Esophagus squamous epithelium (tissue), 5 donors: Measurements from ENCODE around the gene SLC7A6. TPM values are rescaled to one million over a fixed set of nuclear protein-coding genes. Genes with fewer than 3 reads are reported as not detected.
A peak's percentile ranks its signal among the peaks of the same experiment; 100 is the strongest.

ENCODE experiments used
- DNase-seq: peaks from one replicate; lab custom pipeline; 2025; lab: John Stamatoyannopoulos, UW
- H3K27ac ChIP-seq, 4 donors: fragments of 200-600 bp; sonication (generic); one replicate each; pipeline ENCODE4 v1.5.1; 2016 to 2019; ENCODE audit warnings: mild to moderate bottlenecking in 1 of 4
- H3K27me3 ChIP-seq, 4 donors: fragments of 200-600 bp; sonication (generic); 1 replicate in 3 of 4; 2 replicates in 1 of 4; pipeline versions ENCODE4 v1.5.1 to v1.6.0; 2017 to 2021; ENCODE audit warnings: antibody characterized with exemption in 1 of 4
- H3K36me3 ChIP-seq, 3 donors: fragments of 200-600 bp; sonication (generic); one replicate each; pipeline ENCODE4 v1.5.1; 2016 to 2019
- H3K4me1 ChIP-seq, 3 donors: fragments of 200-600 bp; sonication (generic); one replicate each; pipeline ENCODE4 v1.5.1; 2017 to 2019
- H3K4me3 ChIP-seq, 4 donors: fragments of 200-600 bp; sonication (generic); 1 replicate in 3 of 4; 2 replicates in 1 of 4; pipeline ENCODE4 v1.5.1; 2016 to 2019; ENCODE audit warnings: mild to moderate bottlenecking in 2 of 4, moderate library complexity in 1 of 4
- H3K9me3 ChIP-seq, 3 donors: fragments of 200-600 bp; sonication (generic); one replicate each; pipeline ENCODE4 v1.5.1; 2016 to 2019
- POLR2A ChIP-seq, 4 donors: fragments of 450-650 bp; IDR thresholded peaks; one replicate each; pipeline ENCODE4 v1.6.1; 2017; ENCODE audit warnings: antibody characterized with exemption in 4 of 4, mild to moderate bottlenecking in 4 of 4, moderate library complexity in 3 of 4
- WGBS, 2 donors: methylation state at CpG; one replicate each; pipeline ENCODE4 v1.1.5; 2018; 5-methylcytosine and 5-hydroxymethylcytosine counted together
- intact Hi-C: fragments of 100-400 bp; cut with DNase I; formaldehyde crosslinking; loops from one replicate; pipeline ENCODE4 v1.15.0; 2022
- total RNA-seq, 4 donors: library from RNA; depleted of rRNA; stranded (reverse); fragments of >200 nt; gene quantifications; one replicate each; pipeline ENCODE4 v1.1.0, GENCODE V29; 2016
- TF ChIP-seq, protein P1 (sequence below), 6 experiments: fragments of 450-650 bp in 4 of 6; fragments of 200-600 bp in 2 of 6; sonication (generic) in 2 of 6; IDR thresholded peaks; one replicate each; pipeline ENCODE4 v1.5.1; 2016 to 2019; ENCODE audit warnings: antibody characterized with exemption in 6 of 6, mild to moderate bottlenecking in 4 of 6, moderate library complexity in 4 of 6
- donor health status: DM: yes; HTN: yes; CAD: no.

SLC7A6 gene
- total RNA-seq, 4 donors from 2014 or later: 5.7 to 28.2 (median 7.9) TPM

GRCh38 chr16:68299571-68300453 lies 35.5 kb downstream of the SLC7A6 start:
- no peak for TF ChIP-seq POLR2A (IDR thresholded peaks at IDR 0.05)
- TF ChIP-seq, protein P1, sequence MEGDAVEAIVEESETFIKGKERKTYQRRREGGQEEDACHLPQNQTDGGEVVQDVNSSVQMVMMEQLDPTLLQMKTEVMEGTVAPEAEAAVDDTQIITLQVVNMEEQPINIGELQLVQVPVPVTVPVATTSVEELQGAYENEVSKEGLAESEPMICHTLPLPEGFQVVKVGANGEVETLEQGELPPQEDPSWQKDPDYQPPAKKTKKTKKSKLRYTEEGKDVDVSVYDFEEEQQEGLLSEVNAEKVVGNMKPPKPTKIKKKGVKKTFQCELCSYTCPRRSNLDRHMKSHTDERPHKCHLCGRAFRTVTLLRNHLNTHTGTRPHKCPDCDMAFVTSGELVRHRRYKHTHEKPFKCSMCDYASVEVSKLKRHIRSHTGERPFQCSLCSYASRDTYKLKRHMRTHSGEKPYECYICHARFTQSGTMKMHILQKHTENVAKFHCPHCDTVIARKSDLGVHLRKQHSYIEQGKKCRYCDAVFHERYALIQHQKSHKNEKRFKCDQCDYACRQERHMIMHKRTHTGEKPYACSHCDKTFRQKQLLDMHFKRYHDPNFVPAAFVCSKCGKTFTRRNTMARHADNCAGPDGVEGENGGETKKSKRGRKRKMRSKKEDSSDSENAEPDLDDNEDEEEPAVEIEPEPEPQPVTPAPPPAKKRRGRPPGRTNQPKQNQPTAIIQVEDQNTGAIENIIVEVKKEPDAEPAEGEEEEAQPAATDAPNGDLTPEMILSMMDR (IDR thresholded peaks at IDR 0.05): no peak
- Histone ChIP-seq H3K27ac (peak overlapping the region; percentile 49 to 70 (median 67)), H3K9me3 (no peaks in the 10 kb centered on the region), H3K27me3 (no peaks in the 10 kb centered on the region), H3K4me1 (peaks cover 0 to 30% (median 27%) of the 10 kb centered on the region in 3 donors), H3K36me3 (peaks cover 14 to 100% (median 51%) of the 10 kb centered on the region in 3 donors), H3K4me3 (no peak overlapping the region)
- 52 to 55% methylated on average over 11 of the region's 11 CpGs for WGBS, 2 donors
- intact Hi-C loops: loop anchor here (10.0 kb wide), 1 partner anchor 55 kb away; no protein-coding TSS in a partner anchor
- no peak for DNase-seq

DNA sequence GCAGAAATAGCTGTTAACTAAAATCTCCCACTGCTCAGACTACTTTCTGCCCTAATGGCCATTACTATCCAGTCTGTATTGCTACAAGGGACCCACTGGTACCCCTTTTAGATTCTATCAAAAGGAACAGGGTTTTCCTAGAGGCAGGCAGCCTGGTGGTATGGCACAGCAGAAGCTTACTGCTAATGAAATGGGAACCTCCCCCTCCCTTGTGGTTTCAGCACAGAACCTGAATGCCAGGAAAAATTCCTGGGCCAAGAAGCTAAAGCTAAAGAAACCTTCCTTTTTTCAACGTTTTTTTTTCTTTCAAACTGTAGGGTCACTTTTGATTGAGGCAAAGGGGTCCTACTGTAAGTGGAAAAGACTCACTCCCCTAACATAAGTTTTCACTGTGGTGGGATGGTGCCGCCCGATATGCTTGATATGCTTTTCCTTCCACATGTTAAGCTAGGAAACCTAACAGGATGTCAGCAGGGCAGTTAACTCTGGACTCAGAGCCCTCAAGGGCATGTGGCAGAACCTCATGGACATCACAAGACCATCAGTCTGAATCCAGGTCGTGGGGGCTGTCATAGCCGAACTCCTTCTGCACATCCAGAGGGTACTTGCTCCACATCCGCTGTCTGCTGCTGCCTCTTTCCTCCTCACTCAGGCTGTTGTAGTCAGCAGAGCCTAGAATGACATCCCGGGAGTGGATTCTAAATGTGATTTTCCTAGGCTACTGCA lies 36.6 kb downstream of the SLC7A6 start:
- no peaks in the 10 kb centered on the region for H3K27me3 ChIP-seq
- WGBS, 2 donors: 71 to 75% methylated on average over 4 to 7 of the region's 7 CpGs
- H3K27ac ChIP-seq: peak overlapping the region in 1 of 4 donors; percentile 69
- no peak overlapping the region for H3K4me3 ChIP-seq
- peaks cover 14 to 100% (median 55%) of the 10 kb centered on the region in 3 donors for H3K36me3 ChIP-seq
- TF ChIP-seq, protein P1 (IDR thresholded peaks at IDR 0.05): no peak
- TF ChIP-seq POLR2A (IDR thresholded peaks at IDR 0.05): no peak
- peaks cover 0 to 30% (median 27%) of the 10 kb centered on the region in 3 donors for H3K4me1 ChIP-seq
- H3K9me3 ChIP-seq: no peaks in the 10 kb centered on the region
- DNase-seq: no peak
- intact Hi-C loops: no loop called here

- H3K4me3 ChIP-seq: no peak overlapping the region
- no peak overlapping the region for H3K27ac ChIP-seq
- intact Hi-C loops: no loop called here
- peaks cover 0 to 78% (median 32%) of the 10 kb centered on the region in 3 donors for H3K36me3 ChIP-seq
- H3K4me1 ChIP-seq: peaks cover 14 to 32% (median 18%) of the 10 kb centered on the region in 3 donors
- TF ChIP-seq, protein P1 (IDR thresholded peaks at IDR 0.05): no peak
- no peak for TF ChIP-seq POLR2A (IDR thresholded peaks at IDR 0.05)
- WGBS, 2 donors: 93 to 94% methylated on average over 3 of the region's 3 CpGs
- no peaks in the 10 kb centered on the region for H3K27me3 ChIP-seq
- no peaks in the 10 kb centered on the region for H3K9me3 ChIP-seq
- no peak for DNase-seq
These were observed 42.3 kb downstream of the SLC7A6 start for GRCh38 chr16:68306633-68307032.

DNA sequence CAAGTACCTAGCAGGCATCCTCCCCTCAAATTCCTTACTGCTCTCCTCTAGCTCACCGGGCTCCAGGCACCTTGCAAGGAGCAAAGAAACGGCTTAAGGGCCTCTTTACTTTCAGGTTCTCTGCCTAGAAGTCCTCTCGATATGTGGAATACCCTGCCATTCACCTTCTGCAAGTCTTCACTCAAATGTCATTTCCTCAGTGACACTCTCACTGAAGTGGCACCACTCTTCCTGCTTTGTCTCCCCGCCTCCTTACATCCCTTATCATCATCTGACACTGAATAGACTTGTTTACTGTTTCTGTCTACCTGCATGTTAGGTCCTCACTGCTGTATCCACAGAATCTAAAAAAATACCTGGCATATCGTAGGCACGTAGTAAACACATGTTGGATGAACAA lies 45.5 kb downstream of the SLC7A6 start:
- intact Hi-C loops: loop anchor here (10.0 kb wide), 1 partner anchor 55 kb away; no protein-coding TSS in a partner anchor
- peaks cover 16 to 50% (median 28%) of the 10 kb centered on the region in 3 donors for H3K4me1 ChIP-seq
- 35 to 37% methylated on average over 6 of the region's 6 CpGs for WGBS, 2 donors
- H3K36me3 ChIP-seq: peaks cover 0 to 49% (median 15%) of the 10 kb centered on the region in 3 donors
- H3K27ac ChIP-seq: peak overlapping the region; percentile 81 to 89 (median 87)
- no peaks in the 10 kb centered on the region for H3K9me3 ChIP-seq
- peak overlapping the region; percentile 67 to 98 (median 78) for H3K4me3 ChIP-seq
- no peaks in the 10 kb centered on the region for H3K27me3 ChIP-seq
- no peak for DNase-seq
- TF ChIP-seq POLR2A (IDR thresholded peaks at IDR 0.05): no peak
- TF ChIP-seq, protein P1 (IDR thresholded peaks at IDR 0.05): no peak
